ENCODE data around the gene ZNF213.

GRCh38 chr16:3118846-3119245 is 16.0 kb upstream of the ZNF213 start:
- no peak for TF ChIP-seq ZFX (IDR thresholded peaks at IDR 0.05; ENCODE audit: borderline replicate concordance)
- TF ChIP-seq CTCF (IDR thresholded peaks at IDR 0.05), result no peak

All from 22Rv1 (cell line).